ENCODE measurements around the gene DHRSX.
"Not testable (repeated sequence)": the region's sequence is repeated elsewhere in the genome, so short reads cannot be mapped to it uniquely, and the experiment has no call there.

Gene DHRSX

DNA sequence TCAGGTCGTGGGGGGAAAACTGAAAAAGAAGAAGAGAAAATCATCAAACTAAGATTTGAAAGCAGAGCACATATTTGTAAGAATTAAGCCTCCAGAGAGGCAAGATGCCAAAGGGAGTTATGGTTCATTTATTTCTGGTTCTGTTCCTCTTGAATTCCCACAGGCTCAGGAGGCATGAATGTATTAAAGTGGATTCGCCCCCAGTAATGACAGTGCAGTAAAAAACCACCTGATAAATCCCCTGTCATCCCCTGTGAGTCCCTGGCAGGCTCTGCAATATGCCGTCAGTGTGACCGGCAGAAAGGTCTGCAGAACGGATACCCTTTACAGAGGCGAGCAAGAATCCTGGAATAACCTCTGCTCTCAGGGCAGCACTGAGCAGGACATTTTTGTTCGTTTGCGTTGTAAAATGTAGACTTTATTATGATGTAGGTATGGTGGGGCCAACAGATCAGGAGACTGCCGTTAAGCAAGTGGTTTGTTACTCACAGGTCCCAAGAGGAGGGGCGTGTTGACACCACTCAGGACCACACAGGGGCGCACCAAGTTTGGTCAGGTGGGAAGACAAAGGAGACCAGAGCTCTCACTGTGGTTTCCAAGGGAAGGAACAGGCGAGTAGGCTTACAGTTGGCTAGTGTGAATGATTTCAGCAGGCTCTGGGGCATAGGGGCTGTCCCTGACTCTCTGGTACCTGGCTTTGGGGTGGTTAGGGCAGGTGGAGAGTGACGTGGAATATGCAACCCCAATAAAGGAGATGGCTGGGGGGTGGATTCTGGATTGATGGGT is 75.3 kb downstream of the DHRSX start:
- no peak for DNase-seq (ENCODE audit: low read depth in 3 of 3)

DNA sequence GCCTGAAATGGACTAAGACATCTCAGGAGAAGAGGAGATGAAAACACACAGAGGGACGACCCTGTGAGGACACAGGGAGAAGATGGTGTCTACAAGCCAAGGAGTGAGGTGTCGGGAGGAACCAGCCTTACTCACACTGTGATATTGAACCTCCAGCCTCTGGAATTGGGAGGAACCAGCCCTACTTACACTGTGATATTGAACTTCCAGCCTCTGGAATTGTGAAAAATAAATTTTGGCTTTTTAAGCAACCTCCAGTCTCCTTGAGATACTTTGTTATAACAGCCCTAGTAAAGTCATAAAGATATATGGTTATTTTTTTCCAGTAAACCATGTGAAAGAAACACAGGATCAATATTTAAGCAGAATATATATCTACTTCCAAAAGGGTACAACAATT is 76.5 kb downstream of the DHRSX start:
- no peak for DNase-seq (ENCODE audit: low read depth in 3 of 3)

DNA sequence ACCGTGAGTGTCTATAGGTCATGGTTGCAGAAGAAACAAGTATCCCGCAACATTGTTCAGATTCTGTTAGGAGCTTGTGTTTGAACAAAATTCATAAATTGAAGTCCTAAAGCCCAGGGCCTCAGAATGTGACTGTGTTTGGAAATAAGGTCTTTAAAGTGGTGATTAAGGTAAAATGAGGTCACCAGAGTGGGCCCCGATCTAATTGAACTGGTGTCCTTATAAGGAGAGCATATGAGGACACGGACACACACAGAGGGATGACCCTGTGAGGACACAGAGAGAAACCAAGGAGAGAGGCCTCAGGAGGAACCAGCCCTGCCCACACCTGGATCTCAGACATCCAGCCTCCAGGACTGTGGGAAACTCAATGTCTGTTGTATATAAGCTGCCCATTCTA is 76.9 kb downstream of the DHRSX start:
- no peak for DNase-seq (ENCODE audit: low read depth in 3 of 3)

DNA sequence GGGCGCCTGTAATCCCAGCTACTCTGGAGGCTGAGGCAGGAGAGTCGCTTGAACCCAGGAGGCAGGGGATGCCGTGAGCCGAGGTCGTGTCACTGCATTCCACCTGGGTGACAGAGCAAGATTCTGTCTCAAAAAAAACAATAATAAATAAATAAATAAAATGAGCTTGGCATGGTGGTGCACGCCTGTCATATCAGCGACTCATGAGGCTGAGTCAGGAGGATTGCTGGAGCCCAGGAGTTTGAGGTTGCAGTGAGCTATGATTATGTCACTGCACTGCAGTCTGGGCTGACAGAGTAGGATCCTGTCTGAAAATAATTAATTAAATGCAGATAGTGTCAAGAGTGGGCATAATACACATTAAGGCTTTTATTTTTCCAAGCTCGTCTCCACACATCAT is 77.5 kb downstream of the DHRSX start:
- no peak for DNase-seq (ENCODE audit: low read depth in 3 of 3)

DNA sequence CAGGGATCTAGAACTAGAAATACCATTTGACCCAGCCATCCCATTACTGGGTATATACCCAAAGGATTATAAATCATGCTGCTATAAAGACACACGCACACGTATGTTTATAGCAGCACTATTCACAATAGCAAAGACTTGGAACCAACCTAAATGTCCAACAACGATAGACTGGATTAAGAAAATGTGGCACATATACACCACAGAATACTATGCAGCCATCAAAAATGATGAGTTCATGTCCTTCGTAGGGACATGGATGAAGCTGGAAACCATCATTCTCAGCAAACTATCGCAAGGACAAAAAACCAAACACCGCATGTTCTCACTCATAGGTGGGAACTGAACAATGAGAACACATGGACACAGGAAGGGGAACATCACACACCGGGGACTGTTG is 81.4 kb downstream of the DHRSX start:
- DNase-seq (ENCODE audit: low read depth in 3 of 3) = not testable (repeated sequence)

DNA sequence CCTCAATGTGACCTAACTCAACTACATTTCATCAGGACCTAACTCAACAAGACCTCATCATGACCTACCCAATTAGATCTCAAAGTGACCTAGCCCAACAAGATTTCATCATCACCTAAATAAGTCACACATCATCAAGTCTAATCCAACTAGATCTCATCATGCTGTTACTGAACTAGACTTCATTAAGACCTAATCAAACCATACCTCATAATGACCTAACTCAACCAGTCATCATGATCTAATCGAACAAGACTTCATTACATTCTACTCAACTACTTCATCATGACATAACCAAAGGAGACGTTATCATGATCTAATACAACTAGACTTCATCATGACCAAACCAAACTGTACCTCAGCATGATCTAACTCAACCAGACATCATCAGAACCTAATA is 82.8 kb downstream of the DHRSX start:
- no peak for DNase-seq (ENCODE audit: low read depth in 3 of 3)

DNA sequence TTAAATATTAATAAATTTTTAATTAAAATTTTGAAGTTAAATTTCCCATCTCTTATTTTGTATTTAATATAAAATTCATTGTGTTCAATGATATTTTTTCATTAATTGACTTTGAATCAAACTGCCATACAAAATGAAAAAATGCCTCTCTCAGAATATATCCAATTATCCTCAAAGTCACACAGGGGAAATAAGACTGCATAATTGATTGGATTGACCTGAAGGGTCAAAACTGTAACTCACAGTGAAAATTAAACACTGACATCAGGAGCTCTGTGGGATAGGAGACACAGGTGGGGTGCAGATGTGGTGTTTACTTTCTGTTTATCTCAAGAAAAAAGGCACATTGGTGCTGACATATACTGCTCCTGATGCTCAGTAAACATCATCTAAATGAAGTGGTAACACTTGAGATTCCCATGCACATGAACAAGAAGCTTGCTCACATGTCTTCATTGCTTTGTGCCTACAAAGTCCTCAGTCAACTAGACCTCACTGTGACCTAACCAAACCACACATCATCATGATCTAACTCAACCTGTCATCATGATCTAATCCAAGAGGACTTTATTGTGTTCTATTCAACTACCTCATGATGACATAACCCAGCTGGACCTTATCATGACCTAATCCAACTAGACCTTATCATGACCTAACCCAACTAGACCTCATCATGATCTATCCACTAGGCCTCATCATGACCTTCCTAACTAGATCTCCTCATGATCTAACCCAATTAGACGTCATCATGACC is 83.7 kb downstream of the DHRSX start:
- no peak for DNase-seq (ENCODE audit: low read depth in 3 of 3)

DNA sequence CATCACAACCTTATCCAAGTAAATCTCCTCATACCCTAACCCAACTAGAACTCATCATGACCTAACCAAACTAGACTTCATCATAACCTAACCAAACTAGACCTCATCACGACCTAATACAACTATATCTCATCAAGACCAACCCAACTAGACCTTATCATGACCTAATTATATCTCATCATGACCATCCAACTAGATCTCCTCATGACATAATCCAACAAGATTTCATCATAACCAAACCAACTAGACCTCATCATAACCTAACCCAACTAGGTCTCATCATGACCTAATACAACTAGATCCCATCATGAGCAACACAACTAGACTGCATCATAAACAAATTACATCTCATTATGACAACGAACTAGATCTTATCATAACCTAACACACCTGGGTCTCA is 86.4 kb downstream of the DHRSX start:
- DNase-seq (ENCODE audit: low read depth in 3 of 3) = no peak

DNA sequence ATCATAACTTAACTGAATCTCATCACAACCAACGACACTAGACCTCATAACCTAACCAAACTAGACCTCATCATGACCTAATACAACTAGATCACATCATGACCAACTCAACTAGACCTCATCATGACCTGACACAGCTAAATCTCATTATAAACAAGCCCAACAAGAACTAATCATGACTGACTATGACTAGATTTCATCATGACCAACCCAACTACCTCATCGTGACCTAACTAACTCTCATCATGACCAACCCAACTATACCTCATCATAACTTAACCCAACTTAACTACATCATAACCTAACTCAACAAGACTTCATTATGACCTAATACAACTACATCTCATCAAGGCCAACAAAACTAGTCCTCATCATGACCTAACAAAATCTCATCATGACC is 86.8 kb downstream of the DHRSX start:
- no peak for DNase-seq (ENCODE audit: low read depth in 3 of 3)

DNA sequence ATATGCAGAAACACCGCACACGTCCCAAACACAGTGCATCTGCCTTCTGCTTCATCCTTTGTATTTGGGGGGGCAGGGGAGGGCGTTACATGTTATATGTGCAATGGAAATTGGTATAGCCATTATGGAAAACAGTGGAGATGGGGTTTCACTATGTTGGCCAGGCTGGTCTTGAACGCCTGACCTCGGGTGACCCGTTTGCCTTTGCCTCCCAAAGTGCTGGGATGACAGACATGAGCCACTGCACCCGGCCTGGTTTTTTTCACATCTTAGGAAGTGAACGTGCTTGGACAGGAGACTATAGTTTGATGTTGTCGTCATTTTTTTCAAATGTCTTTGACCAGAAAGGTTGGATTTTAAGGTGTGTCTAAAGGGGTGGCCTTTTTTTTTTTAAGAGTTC is 88.6 kb downstream of the DHRSX start:
- no peak for DNase-seq (ENCODE audit: low read depth in 3 of 3)

DNA sequence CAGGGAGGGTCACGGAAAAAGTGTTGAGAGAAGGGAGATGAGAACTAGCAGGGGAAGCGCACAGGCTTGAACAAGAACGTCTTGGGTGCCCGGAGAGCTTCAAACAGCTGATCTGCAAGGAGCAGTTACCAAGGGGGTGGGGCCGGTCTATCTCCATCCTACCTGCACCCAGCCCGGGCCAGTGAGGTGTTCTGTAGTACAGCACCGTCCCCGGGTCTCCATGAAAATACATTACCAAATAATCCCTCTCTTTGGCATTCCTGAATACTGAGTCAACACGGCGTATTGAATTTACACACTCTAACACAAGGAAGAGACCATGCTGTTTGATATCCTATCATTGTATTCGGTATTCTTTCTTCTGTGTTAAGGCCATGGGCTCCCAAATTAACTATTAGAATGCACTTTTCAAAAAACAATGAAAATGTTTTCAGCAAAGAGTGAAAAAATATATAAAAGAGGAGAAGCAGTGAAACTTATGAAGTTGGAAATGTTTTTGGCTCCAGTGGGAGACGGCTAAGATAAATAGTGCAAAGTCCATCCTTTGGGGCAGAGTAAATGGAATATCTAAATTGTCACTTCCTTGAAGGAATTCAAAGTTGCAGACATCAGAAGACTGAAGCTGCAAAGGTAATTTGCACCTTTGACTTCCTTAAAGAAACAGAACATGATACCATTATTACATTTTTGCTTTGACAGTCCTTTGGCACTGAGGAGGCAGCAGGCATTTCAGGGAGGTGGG is 90.3 kb downstream of the DHRSX start:
- no peak for DNase-seq (ENCODE audit: low read depth in 3 of 3)

DNA sequence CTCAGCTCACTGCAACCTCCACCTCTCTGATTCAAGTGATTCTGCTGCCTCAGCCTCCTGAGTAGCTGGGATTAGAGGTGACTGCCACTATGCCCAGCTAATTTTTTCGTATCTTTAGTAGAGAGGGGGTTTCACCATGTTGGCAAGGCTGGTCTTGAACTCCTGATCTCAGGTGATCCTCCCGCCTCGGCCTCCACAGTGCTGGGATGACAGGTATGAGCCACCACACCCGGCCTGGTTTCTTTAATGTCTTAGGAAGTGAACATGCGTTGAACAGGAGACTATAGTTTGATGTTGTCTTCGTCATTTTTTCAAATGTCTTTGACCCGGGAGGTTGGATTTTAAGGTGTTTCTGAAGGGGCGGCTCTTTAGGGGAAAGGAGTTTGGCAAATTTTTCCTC is 91.0 kb downstream of the DHRSX start:
- no peak for DNase-seq (ENCODE audit: low read depth in 3 of 3)

DNA sequence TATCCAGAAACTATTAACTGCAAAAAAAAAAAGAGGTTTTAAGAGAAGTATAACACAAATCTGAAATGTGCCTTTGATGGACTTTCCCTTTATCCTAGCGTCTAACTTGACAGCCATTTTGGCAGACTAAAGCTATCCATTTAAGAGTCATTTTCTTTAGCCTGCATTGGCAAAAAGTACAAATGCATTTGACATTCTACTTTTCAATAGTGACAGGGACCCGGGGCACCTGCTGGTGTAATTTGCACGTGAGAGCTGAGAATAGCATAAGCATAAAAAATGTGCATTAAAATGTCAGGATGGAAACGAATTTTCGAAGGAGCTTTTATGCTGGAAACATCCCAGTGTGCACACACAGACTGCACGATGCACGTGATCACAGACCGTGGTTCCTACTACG is 91.9 kb downstream of the DHRSX start:
- no peak for DNase-seq (ENCODE audit: low read depth in 3 of 3)

DNA sequence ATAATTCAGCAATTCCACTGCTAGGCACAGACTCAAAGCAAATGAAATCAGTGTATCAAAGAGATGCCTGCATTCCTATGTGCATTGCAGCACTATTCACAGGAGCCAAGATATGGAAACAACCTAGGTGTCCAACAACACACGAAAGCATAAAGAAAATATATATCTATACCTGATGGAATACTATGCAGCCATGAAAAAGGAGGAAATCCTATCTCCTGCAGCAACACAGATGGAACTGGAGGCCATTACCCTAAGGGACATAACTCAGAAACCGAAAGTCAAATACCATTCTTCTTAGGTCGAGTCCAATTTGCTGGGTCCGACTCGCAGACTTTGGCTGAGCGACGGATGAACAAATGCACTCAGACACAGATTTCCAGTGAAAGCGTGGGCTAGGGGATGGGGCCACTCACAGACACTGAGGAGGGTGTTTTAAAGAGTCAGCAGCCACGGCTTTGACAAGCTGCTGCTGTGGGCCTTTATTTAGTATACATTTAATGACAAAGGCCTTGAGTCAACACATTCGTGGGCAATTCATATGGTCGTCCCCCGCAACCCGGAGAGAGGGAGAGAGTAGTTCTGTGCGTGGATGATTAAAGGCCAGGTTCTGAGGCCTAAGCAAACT is 93.8 kb downstream of the DHRSX start:
- no peak for DNase-seq (ENCODE audit: low read depth in 3 of 3)

DNA sequence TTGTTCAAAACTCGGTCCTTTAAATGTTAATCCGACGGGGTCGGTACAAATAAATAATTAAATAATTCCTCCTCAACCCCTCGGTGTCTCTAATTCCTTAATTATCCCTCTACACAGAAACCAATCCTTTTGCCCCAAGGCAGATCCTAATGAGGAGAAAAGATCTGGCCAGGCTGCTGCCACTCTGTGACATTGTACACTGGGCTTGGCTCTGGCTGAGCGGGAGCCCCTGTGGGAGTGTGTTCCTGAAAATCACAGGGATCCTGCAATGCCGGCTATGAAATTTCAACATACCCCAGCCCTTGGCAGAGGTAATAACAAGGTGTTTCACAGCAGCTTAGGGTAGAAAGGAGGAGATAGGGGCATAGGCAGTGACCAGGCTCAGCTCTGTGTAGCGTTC is 96.0 kb downstream of the DHRSX start:
- DNase-seq (ENCODE audit: low read depth in 3 of 3) = no peak

DNA sequence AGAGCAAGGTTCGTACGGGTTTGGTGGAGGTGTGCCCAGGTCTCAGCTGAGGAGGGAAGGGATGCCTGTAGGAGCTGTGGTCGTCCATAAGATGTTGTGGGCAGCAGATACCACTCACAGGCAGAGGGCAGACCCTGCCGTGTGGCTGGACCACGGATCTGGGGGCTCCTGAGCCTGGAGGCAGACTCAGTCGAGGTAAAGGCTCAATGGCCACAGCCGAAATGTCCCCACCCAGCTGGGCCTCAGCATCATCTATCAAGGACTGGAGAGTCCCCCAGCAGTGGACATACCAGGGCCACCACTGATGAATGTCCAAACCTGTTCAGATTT is 98.5 kb downstream of the DHRSX start:
- no peak for DNase-seq (ENCODE audit: low read depth in 3 of 3)

DNA sequence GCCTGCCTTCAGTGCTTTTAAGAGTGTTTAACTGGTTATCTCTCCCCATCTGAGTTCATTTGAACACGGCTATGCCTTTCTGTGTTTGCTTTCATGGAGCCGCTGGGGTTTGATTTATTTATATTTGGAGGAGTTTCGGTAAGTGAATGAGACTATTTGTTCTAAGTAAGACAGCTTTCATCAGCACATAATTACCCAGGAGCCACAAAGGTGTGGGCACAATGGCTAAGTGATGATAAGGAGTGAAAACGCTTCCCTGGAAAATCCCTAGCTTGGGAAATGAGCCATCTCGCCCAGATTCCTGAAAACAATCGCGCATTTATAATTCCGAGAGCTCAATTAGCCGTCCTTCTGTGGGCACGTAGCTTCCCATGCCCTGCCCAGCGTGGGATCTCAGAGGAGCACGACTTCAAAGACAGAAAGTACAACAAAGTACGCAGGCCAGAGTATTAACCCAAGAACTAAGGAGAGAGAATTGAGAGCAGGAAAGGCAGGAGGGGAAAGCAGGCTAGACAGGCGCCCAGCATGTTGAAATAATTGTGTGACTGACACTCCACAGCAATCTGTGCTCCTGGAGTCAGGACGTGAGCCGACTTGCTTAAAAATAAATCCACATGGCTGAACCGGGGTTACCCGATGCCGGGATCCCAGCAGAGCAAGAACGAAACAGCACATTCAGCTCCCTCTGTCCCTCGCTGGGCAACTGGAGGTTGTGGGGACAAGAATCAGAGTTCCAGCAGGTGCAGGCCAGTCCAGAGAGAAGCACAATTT is 99.0 kb downstream of the DHRSX start:
- DNase-seq (ENCODE audit: low read depth in 3 of 3) = no peak

DNA sequence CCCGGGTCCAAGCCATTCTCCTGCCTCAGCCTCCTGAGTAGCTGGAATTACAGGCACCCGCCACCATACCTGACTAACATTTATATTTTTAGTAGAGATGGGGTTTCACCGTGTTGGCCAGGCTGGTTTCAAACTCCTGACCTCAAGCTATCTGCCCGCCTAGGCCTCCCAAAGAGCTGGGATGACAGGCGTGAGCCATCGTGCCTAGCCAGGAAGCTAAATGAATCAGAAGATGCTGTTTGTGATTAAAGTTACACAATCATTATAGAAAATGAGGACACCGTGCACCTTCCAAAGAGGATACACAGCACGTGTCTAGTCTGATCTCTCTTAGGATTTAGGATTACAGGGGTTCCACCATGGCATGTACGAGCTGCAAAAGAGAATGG is 99.6 kb downstream of the DHRSX start:
- DNase-seq (ENCODE audit: low read depth in 3 of 3) = no peak

DNA sequence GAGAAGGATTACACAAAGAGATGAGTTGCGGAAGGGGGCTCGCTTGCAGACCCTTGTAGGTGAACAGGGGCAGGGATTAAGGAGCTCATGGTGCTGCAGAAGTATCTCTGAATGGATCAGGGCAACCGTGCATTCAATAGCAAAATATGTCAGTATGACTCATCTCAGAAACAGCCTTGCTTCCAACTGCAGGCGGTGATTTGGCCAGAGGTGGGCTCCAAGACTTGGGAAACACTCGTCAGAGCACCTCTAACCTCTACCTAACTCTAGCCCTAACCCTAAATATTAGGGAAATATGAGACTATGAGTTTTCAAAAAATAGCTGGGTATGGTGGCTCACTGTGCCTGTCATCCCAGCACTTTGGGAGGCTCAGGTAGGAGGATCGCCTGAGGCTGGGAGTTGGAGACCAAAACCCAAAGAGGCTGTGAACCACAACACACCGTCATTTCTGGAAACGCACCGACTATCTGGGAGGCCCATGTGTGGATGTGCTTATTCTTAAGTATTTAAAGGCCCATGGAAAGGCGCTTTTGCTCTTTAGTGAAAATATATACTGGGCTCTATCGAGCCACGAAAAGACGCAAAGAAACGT is 102.6 kb downstream of the DHRSX start:
- no peak for DNase-seq (ENCODE audit: low read depth in 3 of 3)

DNA sequence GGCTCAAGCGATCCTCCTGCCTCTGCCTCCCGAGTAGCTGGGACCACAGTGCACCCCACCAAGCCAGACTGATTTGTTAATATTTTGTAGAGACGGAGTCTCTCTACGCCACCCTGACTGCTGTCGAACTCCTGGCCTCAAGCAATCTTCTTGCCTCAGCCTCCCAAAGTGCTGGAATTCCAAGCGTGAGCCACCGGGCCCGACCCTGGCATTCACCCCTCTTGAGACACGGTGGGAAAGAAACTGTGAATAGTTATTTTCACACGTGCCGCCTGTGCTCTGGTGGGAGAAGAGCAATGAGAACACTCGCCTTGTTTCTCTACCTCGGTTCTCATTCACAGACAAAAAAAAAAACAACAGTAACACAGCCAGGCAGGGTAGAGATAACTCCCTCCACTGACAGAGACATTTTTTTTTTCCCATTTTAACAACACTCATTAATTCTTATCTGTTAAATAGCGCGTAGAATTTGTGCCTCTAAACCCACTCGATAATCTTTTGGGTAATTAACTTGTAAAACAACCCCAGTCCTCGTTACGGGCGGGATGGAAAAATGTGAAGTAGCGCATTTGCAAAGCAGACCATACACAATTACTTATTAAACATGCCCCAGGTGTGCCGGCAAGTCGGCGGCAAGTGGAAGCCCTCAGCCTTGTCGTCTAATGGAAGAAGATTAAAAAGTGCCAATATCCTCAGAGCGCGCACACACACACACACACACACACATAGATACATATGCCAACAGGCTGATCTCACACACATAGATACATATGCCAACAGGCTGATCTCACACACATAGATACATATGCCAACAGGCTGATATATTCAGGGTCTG is 103.3 kb downstream of the DHRSX start:
- DNase-seq (ENCODE audit: low read depth in 3 of 3) = no peak
